IPS DF 4.7 (cell line): ENCODE measurements around the gene E2F1.
"Not testable (repeated sequence)": the region's sequence is repeated elsewhere in the genome, so short reads cannot be mapped to it uniquely, and the experiment has no call there.

Experiments
- DNase-seq: peaks from one replicate; pipeline ENCODE4 v3.0.0-alpha.2; 2013; ENCODE audit warnings: low spot score; ENCODE audit errors: extremely low read depth

The E2F1 gene

GRCh38 chr20:33658929-33659328 is 27.3 kb downstream of the E2F1 start:
- no peak for DNase-seq

- DNase-seq: no peak
Measured at GRCh38 chr20:33658510-33658909, 27.7 kb downstream of the E2F1 start.

DNA sequence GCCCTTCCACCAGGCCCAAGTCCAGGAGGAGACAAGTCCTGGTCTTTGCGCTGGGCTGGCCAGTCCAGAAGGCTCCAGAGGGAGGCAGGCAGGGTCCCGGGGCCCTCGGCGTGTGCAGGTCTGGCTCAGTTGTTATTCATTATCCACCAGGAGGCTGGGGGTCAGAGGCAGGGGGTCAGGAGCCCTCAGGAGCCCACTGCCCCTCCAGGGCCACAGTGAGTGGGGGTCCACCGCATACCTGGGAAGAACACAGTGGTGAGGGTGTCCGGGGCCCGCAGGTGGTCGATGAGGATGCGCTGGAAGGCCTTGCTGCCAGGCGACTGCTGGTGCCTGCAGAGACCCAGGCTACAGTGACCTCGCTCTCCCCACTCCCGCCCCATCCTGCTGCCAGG is 28.5 kb downstream of the E2F1 start:
- DNase-seq: no peak

DNA sequence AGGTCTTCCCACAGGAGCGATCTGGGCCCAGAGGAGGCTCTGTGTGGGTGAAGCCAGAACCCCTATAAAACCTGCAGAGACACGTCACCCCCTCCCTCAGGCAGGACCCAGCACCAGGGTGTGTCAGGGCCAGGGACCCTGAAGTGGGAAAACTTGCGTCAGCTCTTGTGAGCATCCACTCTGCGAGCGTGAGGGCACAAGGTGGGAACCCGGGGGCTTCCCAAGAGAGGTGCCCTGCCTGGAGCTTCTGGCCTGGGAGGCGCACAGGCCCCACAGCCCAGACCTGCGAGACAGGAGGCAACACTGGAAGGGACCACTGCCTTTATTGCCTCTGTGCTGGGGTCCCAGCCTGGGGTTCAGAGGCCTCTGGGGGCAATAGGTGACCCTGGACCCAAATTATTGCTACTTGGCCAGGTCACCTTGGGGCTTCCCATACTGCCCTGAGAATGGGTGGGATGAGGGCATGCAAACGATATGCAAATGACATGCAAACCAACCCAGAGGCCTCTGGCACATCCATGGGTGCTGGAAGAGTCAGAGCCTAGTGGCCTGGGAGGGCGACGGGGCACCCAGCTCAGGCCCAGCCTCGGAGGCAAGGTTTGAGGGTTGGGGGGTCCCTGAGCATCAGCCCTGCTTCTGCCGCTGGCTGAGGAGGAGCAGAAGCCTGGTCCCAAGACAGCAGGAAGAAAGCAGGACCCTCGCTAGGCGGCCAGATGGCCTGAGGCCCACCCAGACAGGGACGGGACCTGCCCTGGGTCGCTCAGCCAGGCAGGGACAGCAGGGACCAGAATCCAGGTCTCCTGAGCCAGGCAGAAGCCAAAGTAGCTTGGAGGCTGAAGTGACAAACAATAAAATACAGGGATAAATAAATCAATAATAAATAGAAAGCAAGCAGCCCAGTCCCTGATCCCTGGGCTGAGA is 29.1 kb downstream of the E2F1 start:
- DNase-seq: no peak

GRCh38 chr20:33656010-33656782 is 30.0 kb downstream of the E2F1 start:
- no peak for DNase-seq

DNA sequence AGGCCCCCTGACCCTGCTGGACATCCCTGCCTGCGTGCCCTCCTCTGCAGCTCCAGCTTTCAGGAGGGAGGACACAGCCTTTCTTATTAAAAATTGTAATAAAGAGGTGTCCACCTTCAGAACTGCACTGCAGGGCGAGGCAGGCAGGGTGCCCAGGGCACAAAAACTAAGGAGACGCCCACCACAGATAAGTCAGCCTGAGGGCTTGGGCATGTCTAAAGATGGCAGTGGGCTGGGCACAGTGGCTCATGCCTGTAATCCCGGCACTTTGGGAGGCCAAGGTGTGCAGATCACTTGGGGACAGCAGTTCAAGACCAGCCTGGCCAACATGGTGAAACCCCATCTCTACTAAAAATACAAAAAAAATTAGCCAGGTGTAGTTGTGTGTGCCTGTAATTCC is 31.0 kb downstream of the E2F1 start:
- no peak for DNase-seq

- no peak for DNase-seq
Measured at GRCh38 chr20:33654680-33655161, 31.5 kb downstream of the E2F1 start.

GRCh38 chr20:33653900-33654596 is 32.1 kb downstream of the E2F1 start:
- no peak for DNase-seq

GRCh38 chr20:33653218-33653899 is 32.8 kb downstream of the E2F1 start:
- DNase-seq: peak; percentile 74

DNA sequence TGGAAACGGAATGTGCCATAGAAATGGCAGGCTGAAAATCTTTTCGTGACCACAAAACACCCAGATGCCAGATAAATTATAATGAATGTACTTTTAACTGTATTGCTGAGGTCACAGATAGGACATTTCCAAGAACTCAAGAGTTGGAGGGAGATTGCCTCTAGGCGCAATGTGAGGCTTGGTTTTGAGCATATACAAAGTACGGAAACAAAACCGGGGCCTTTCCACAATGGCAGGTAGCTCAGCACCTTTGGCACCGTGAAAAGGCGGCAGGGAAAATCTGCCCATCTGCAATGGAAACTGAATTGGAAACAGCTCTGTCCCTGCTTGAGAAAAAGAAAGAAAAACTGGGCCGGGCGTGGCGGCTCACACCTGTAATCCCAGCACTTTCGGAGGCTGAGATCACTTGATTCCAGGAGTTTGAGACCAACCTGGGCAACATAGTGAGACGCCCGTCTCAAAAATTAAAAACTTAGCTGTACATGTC is 34.6 kb downstream of the E2F1 start:
- DNase-seq: no peak

GRCh38 chr20:33650753-33651561 is 35.2 kb downstream of the E2F1 start:
- DNase-seq: no peak

GRCh38 chr20:33650111-33650752 is 36.0 kb downstream of the E2F1 start:
- no peak for DNase-seq

DNA sequence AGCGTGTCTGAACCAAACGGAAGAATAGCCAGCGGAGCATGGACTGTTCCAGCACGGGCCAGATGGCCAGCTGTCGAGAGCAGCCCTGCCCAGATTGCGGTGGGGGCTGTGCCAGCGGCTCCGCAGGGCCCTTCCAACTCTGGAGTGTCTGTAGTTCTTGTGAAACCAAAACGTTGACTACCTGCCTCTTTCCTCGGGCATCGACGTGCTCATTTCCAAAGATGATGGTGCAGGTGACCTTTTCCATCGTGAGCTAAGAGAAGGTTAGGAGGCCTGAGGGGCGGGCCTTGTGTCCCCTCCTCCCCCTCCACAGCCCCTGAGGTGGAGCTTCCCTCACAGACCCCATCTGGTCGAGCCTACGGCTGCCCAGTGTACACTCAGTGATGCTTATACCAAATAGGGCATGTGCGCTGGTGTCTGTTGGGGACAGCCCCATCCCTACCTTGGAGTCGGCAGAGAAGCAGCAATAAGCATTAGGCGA is 36.9 kb downstream of the E2F1 start:
- no peak for DNase-seq

GRCh38 chr20:33648396-33649004 is 37.7 kb downstream of the E2F1 start:
- no peak for DNase-seq

GRCh38 chr20:33647603-33648395 is 38.4 kb downstream of the E2F1 start:
- DNase-seq: no peak

GRCh38 chr20:33646959-33647602 is 39.1 kb downstream of the E2F1 start:
- not testable (repeated sequence) for DNase-seq

- no peak for DNase-seq
Measured at GRCh38 chr20:33646191-33646590, 40.0 kb downstream of the E2F1 start.

- no peak for DNase-seq
Measured at GRCh38 chr20:33645396-33645795, 40.8 kb downstream of the E2F1 start.
